Prostate gland (tissue), 2 donors: ENCODE measurements around the gene CNTNAP1. TPM values are rescaled to one million over a fixed set of nuclear protein-coding genes. Genes with fewer than 3 reads are reported as not detected.

Source experiments
- DNase-seq: peaks from one replicate; pipeline ENCODE4 v3.0.0-alpha.2; 2019; ENCODE audit warnings: low spot score
- H3K27ac ChIP-seq, 2 donors: fragments of 200-600 bp; sonication (generic); 2 replicates each; pipeline ENCODE4 v1.5.1; 2017 to 2019
- H3K27me3 ChIP-seq: fragments of 200-600 bp; sonication (generic); replicated peaks from 2 replicates; pipeline ENCODE4 v1.5.1; 2019; ENCODE audit not compliant: insufficient read depth
- H3K36me3 ChIP-seq, 2 donors: fragments of 200-600 bp; sonication (generic); 1 replicate in 1 of 2; 2 replicates in 1 of 2; pipeline versions ENCODE4 v1.5.1 to v1.8.1; 2017 to 2019
- H3K4me1 ChIP-seq: fragments of 200-600 bp; sonication (generic); replicated peaks from 2 replicates; pipeline ENCODE4 v1.5.1; 2019
- H3K4me3 ChIP-seq, 2 donors: fragments of 200-600 bp; sonication (generic); 2 replicates each; pipeline ENCODE4 v1.5.1; 2017 to 2019
- H3K9me3 ChIP-seq: fragments of 200-600 bp; sonication (generic); 2 replicates; pipeline ENCODE4 v1.5.1; 2017
- CTCF ChIP-seq, 4 experiments: fragments of 200-600 bp in 2 of 4; fragments of 450-650 bp in 2 of 4; sonication (generic) in 2 of 4; IDR thresholded peaks; 1 replicate in 3 of 4; 2 replicates in 1 of 4; pipeline ENCODE4 v1.5.1; 2016 to 2019; ENCODE audit warnings: antibody characterized with exemption in 4 of 4, mild to moderate bottlenecking in 2 of 4, moderate library complexity in 2 of 4
- POLR2A ChIP-seq: fragments of 450-650 bp; IDR thresholded peaks from one replicate; pipeline ENCODE4 v1.6.1; 2016; ENCODE audit warnings: antibody characterized with exemption, mild to moderate bottlenecking
- POLR2AphosphoS5 ChIP-seq: sonication (generic); formaldehyde crosslinking; IDR thresholded peaks from one replicate; pipeline ENCODE4 v1.6.1; 2017; ENCODE audit warnings: antibody characterized with exemption
- WGBS: methylation state at CpG from one replicate; pipeline ENCODE4 v1.1.5; 2018; 5-methylcytosine and 5-hydroxymethylcytosine counted together
- intact Hi-C: fragments of 100-400 bp; cut with DNase I; formaldehyde crosslinking; loops from one replicate; pipeline ENCODE4 v1.14.2; 2022
- total RNA-seq, 2 donors: library from RNA; depleted of rRNA; stranded (reverse); fragments of >200 nt; gene quantifications; one replicate each; pipeline ENCODE4 v1.1.0, GENCODE V29; 2016

Gene CNTNAP1
- total RNA-seq, 2 donors from 2014 or later: 1.9 to 9.9 TPM

- 84% methylated on average over 5 of the region's 5 CpGs for WGBS
- Histone ChIP-seq H3K4me3 (no peak overlapping the region), H3K36me3 (no peaks in the 10 kb centered on the region), H3K27ac (no peak overlapping the region), H3K9me3 (no peaks in the 10 kb centered on the region), H3K4me1 (no peaks in the 10 kb centered on the region), H3K27me3 (no peaks in the 10 kb centered on the region)
- intact Hi-C loops: no loop called here
- DNase-seq: no peak
- TF ChIP-seq POLR2A (no peak), CTCF (IDR thresholded peaks at IDR 0.05) (no peak), POLR2AphosphoS5 (no peak)
Observed at GRCh38 chr17:42647778-42648177, 34.6 kb upstream of the CNTNAP1 start.

- no peak overlapping the region for H3K27ac ChIP-seq
- WGBS: 78% methylated on average over 4 of the region's 4 CpGs
- no peak for DNase-seq
- H3K27me3 ChIP-seq: no peaks in the 10 kb centered on the region
- intact Hi-C loops: no loop called here
- H3K36me3 ChIP-seq: no peaks in the 10 kb centered on the region
- TF ChIP-seq CTCF (IDR thresholded peaks at IDR 0.05): no peak
- no peak for TF ChIP-seq POLR2AphosphoS5
- no peak for TF ChIP-seq POLR2A
- H3K9me3 ChIP-seq: no peaks in the 10 kb centered on the region
- H3K4me1 ChIP-seq: no peaks in the 10 kb centered on the region
- no peak overlapping the region for H3K4me3 ChIP-seq
Observed at GRCh38 chr17:42651392-42651791, 30.9 kb upstream of the CNTNAP1 start.

- peak overlapping the region; percentile 73 to 75 for H3K27ac ChIP-seq
- intact Hi-C loops: no loop called here
- no peaks in the 10 kb centered on the region for H3K36me3 ChIP-seq
- H3K9me3 ChIP-seq: no peaks in the 10 kb centered on the region
- peak overlapping the region; percentile 13 to 18 for H3K4me3 ChIP-seq
- DNase-seq: peak; percentile 49
- 24% methylated on average over 42 of the region's 42 CpGs for WGBS
- H3K27me3 ChIP-seq: no peaks in the 10 kb centered on the region
- no peaks in the 10 kb centered on the region for H3K4me1 ChIP-seq
- TF ChIP-seq POLR2AphosphoS5 (peak; percentile 78), CTCF (IDR thresholded peaks at IDR 0.05) (no peak)
Observed at GRCh38 chr17:42653179-42654124, 28.9 kb upstream of the CNTNAP1 start.

GRCh38 chr17:42655528-42655927 lies 26.8 kb upstream of the CNTNAP1 start:
- Histone ChIP-seq H3K9me3 (no peaks in the 10 kb centered on the region), H3K27ac (no peak overlapping the region), H3K4me3 (no peak overlapping the region), H3K27me3 (no peaks in the 10 kb centered on the region), H3K4me1 (no peaks in the 10 kb centered on the region), H3K36me3 (no peaks in the 10 kb centered on the region)
- DNase-seq: no peak
- intact Hi-C loops: loop anchor here (5.0 kb wide), 1 partner anchor 48 kb away; the partner anchor contains the start of genes RETREG3 and TUBG1
- TF ChIP-seq POLR2AphosphoS5 (no peak), CTCF (IDR thresholded peaks at IDR 0.05) (no peak), POLR2A (no peak)
- WGBS: 55% methylated on average over 2 of the region's 2 CpGs
